Neural crest cell (in vitro differentiated cells): Measurements from ENCODE around the gene NCK2. TPM values are rescaled to one million over a fixed set of nuclear protein-coding genes. Genes with fewer than 3 reads are reported as not detected.

Experiments used
- DNase-seq: peaks from one replicate; pipeline ENCODE4 v3.0.0; 2021; ENCODE audit warnings: low read depth, mixed read lengths, low spot score
- H3K27ac Mint-ChIP-seq: one replicate; pipeline ENCODE4 v1.8.0; 2021; ENCODE audit warnings: mild to moderate bottlenecking, mixed read lengths; ENCODE audit not compliant: unreplicated experiment
- H3K27me3 Mint-ChIP-seq: 2 replicates; pipeline ENCODE4 v1.8.0; 2021; ENCODE audit warnings: low read depth, mild to moderate bottlenecking, mixed read lengths
- H3K36me3 Mint-ChIP-seq: 2 replicates; pipeline ENCODE4 v1.8.0; 2021; ENCODE audit warnings: low read depth, mild to moderate bottlenecking, mixed read lengths
- H3K4me1 Mint-ChIP-seq: 2 replicates; pipeline ENCODE4 v1.8.0; 2021; ENCODE audit warnings: mixed read lengths
- H3K4me3 Mint-ChIP-seq: one replicate; pipeline ENCODE4 v1.8.0; 2021; ENCODE audit warnings: mild to moderate bottlenecking, mixed read lengths
- H3K9me3 Mint-ChIP-seq: 2 replicates; pipeline ENCODE4 v1.8.0; 2021; ENCODE audit warnings: mixed read lengths
- CTCF ChIP-seq: fragments of 200-600 bp; sonication (generic); conservative IDR thresholded peaks from 2 replicates; pipeline ENCODE4 v1.5.0; 2021; ENCODE audit warnings: antibody characterized with exemption, mild to moderate bottlenecking
- total RNA-seq: library from RNA; stranded (reverse); gene quantifications from 2 replicates; pipeline ENCODE4 v1.2.1, GENCODE V29; 2021

NCK2 gene
- total RNA-seq, 1 donor from 2014 or later, result 71.9 TPM

- TF ChIP-seq CTCF, result no peak
- peaks cover 66% of the 10 kb centered on the region for H3K4me1 Mint-ChIP-seq
- H3K27ac Mint-ChIP-seq, result no peak overlapping the region
- no peak overlapping the region for H3K4me3 Mint-ChIP-seq
- H3K27me3 Mint-ChIP-seq, result no peaks in the 10 kb centered on the region
- no peak for DNase-seq
- no peaks in the 10 kb centered on the region for H3K9me3 Mint-ChIP-seq
- H3K36me3 Mint-ChIP-seq, result peaks cover 27% of the 10 kb centered on the region
Measured at GRCh38 chr2:105752691-105753358, 8.1 kb downstream of the NCK2 start.

- Mint-ChIP-seq H3K27me3 (no peaks in the 10 kb centered on the region), H3K4me3 (no peak overlapping the region), H3K4me1 (peaks cover 61% of the 10 kb centered on the region), H3K27ac (no peak overlapping the region), H3K36me3 (peaks cover 24% of the 10 kb centered on the region), H3K9me3 (no peaks in the 10 kb centered on the region)
- no peak for TF ChIP-seq CTCF
- DNase-seq, result no peak
Measured at GRCh38 chr2:105753380-105753779, 8.7 kb downstream of the NCK2 start.

GRCh38 chr2:105754011-105754410 lies 9.3 kb downstream of the NCK2 start:
- DNase-seq, result no peak
- no peaks in the 10 kb centered on the region for H3K9me3 Mint-ChIP-seq
- no peak overlapping the region for H3K4me3 Mint-ChIP-seq
- peaks cover 24% of the 10 kb centered on the region for H3K36me3 Mint-ChIP-seq
- H3K27ac Mint-ChIP-seq, result no peak overlapping the region
- TF ChIP-seq CTCF, result no peak
- H3K4me1 Mint-ChIP-seq, result peaks cover 57% of the 10 kb centered on the region
- no peaks in the 10 kb centered on the region for H3K27me3 Mint-ChIP-seq

- Mint-ChIP-seq H3K27me3 (no peaks in the 10 kb centered on the region), H3K9me3 (no peaks in the 10 kb centered on the region), H3K27ac (no peak overlapping the region), H3K4me1 (peaks cover 56% of the 10 kb centered on the region), H3K4me3 (peak overlapping the region; percentile 4), H3K36me3 (peaks cover 19% of the 10 kb centered on the region)
- DNase-seq, result no peak
- no peak for TF ChIP-seq CTCF
Measured at GRCh38 chr2:105754994-105755393, 10.3 kb downstream of the NCK2 start.

- Mint-ChIP-seq H3K27me3 (no peaks in the 10 kb centered on the region), H3K27ac (no peak overlapping the region), H3K9me3 (no peaks in the 10 kb centered on the region), H3K4me3 (no peak overlapping the region), H3K36me3 (peaks cover 14% of the 10 kb centered on the region), H3K4me1 (peaks cover 52% of the 10 kb centered on the region)
- no peak for DNase-seq
- no peak for TF ChIP-seq CTCF
Measured at GRCh38 chr2:105755895-105756294, 11.2 kb downstream of the NCK2 start.
